Peyer's patch (tissue), 4 donors: ENCODE measurements around the gene DOCK1.

ENCODE experiments used
- CTCF ChIP-seq, 6 experiments: fragments of 450-650 bp in 4 of 6; fragments of 200-600 bp in 2 of 6; sonication (generic) in 1 of 6; IDR thresholded peaks; one replicate each; pipeline ENCODE4 v1.5.1; 2017 to 2019; ENCODE audit warnings: antibody characterized with exemption in 6 of 6, mild to moderate bottlenecking in 3 of 6, moderate library complexity in 1 of 6
- POLR2A ChIP-seq, 2 donors: fragments of 450-650 bp; IDR thresholded peaks; one replicate each; pipeline ENCODE4 v1.5.1; 2017; ENCODE audit warnings: antibody characterized with exemption in 2 of 2, mild to moderate bottlenecking in 2 of 2, moderate library complexity in 2 of 2

GRCh38 chr10:127085957-127086356 lies 180.7 kb downstream of the DOCK1 start:
- TF ChIP-seq CTCF (IDR thresholded peaks at IDR 0.05) (no peak), POLR2A (IDR thresholded peaks at IDR 0.05) (no peak)
